CD4-positive, CD25-positive, alpha-beta regulatory T cell (primary cell): ENCODE data around the gene NOS2. TPM values are rescaled to one million over a fixed set of nuclear protein-coding genes. Genes with fewer than 3 reads are reported as not detected.
"Not testable (repeated sequence)": the region's sequence is repeated elsewhere in the genome, so short reads cannot be mapped to it uniquely, and the experiment has no call there.

Experiments
- ATAC-seq, 2 donors: fragments of 150-1000 bp; cut with Tn5 transposase; one replicate each; pipeline ENCODE4 v1.10.0; 2021; ENCODE audit warnings: low read depth in 2 of 2, moderate number of reproducible peaks in 2 of 2, moderate library complexity in 1 of 2
- DNase-seq, 3 donors: peaks; one replicate each; pipeline versions ENCODE4 v3.0.0 to v3.0.0-alpha.2; 2012 to 2022; ENCODE audit warnings: mixed read lengths in 1 of 3
- H3K27ac ChIP-seq: one replicate; pipeline ENCODE4 v1.7.0; 2013; ENCODE audit warnings: mild to moderate bottlenecking, low read length; ENCODE audit not compliant: insufficient read depth, poor library complexity, severe bottlenecking
- H3K27me3 ChIP-seq: one replicate; pipeline ENCODE4 v1.7.0; 2013; ENCODE audit warnings: low read length; ENCODE audit not compliant: control insufficient read depth, insufficient read depth
- H3K36me3 ChIP-seq: one replicate; pipeline ENCODE4 v1.7.0; 2013; ENCODE audit warnings: mild to moderate bottlenecking, low read length, moderate library complexity; ENCODE audit not compliant: control insufficient read depth, insufficient read depth
- H3K4me1 ChIP-seq: 2 replicates; pipeline ENCODE4 v1.7.0; 2013; ENCODE audit warnings: mild to moderate bottlenecking, low read length; ENCODE audit not compliant: insufficient read depth, control insufficient read depth, poor library complexity, severe bottlenecking
- H3K4me3 ChIP-seq: one replicate; pipeline ENCODE4 v1.7.0; 2013; ENCODE audit warnings: low read depth, mild to moderate bottlenecking, low read length, moderate library complexity
- H3K9me3 ChIP-seq, 2 experiments: 1 replicate in 1 of 2; 2 replicates in 1 of 2; pipeline ENCODE4 v1.7.0; 2013; ENCODE audit warnings: low read length in 2 of 2, mild to moderate bottlenecking in 1 of 2, moderate library complexity in 1 of 2; ENCODE audit not compliant: control insufficient read depth in 2 of 2
- H3K27ac Mint-ChIP-seq, 3 donors: one replicate each; pipeline ENCODE4 v1.8.0; 2020 to 2022; ENCODE audit warnings: mild to moderate bottlenecking in 3 of 3, mixed read lengths in 3 of 3, moderate library complexity in 2 of 3
- H3K27me3 Mint-ChIP-seq: one replicate; pipeline ENCODE4 v1.8.0; 2022; ENCODE audit warnings: mild to moderate bottlenecking, mixed read lengths
- H3K36me3 Mint-ChIP-seq: one replicate; pipeline ENCODE4 v1.8.0; 2020; ENCODE audit warnings: mixed read lengths
- H3K4me1 Mint-ChIP-seq, 4 donors: one replicate each; pipeline ENCODE4 v1.8.0; 2020 to 2022; ENCODE audit warnings: mixed read lengths in 4 of 4, mild to moderate bottlenecking in 1 of 4
- H3K4me3 Mint-ChIP-seq, 4 donors: one replicate each; pipeline ENCODE4 v1.8.0; 2020 to 2022; ENCODE audit warnings: mild to moderate bottlenecking in 4 of 4, mixed read lengths in 4 of 4, moderate library complexity in 3 of 4
- H3K9me3 Mint-ChIP-seq, 7 donors: one replicate each; pipeline ENCODE4 v1.8.0; 2020 to 2022; ENCODE audit warnings: mixed read lengths in 7 of 7, mild to moderate bottlenecking in 3 of 7, moderate library complexity in 2 of 7
- polyA plus RNA-seq, 4 donors: library from polyadenylated mRNA; unstranded; fragments of 300-500 nt; fragmentation: Illumina TruSeq; gene quantifications; one replicate each; pipeline ENCODE4 v1.2.3, GENCODE V29; 2021
- total RNA-seq: library from RNA; stranded (reverse); gene quantifications from one replicate; pipeline ENCODE4 v1.2.3, GENCODE V29; 2022

NOS2 gene
- total and polyA plus RNA-seq, 5 donors from 2014 or later = 0.15 TPM; not detected in 4

DNA sequence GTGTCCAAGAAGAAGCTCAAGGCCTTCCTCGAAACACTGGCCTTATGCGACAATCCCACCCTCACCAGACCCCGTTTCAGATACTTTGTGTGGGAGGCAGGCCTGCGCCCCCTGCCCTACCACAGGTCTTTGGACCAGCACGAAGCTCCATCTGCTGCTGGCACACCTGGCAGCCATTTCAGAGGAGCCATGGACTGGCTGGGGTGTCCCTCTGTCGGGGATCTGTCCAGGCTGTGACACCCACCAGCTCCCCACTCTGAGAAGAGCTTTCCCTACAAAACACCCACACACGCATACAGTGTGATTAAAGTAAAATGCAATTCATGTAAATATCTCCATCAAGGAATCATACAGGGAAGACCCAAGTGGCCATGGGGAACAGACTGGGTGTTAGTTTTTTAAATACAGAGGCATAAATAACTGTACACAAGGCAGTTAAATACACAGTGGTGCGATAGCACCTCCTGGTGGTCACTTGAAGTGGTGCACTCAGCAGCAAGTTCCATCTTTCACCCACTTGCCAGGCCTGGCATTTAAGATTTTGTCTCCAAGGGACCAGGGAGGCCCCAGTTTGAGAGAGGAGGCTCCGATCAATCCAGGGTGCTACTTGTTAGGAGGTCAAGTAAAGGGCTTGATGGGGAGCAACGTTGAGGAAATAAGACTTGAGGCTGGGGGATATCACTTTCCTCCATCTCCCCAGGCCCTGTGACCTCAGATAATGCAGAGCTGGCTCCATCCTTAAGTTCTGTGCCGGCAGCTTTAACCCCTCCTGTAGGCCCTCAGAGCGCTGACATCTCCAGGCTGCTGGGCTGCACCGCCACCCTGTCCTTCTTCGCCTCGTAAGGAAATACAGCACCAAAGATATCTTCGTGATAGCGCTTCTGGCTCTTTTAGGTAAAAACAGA lies 43.6 kb downstream of the NOS2 start:
- no peaks in the 10 kb centered on the region for H3K9me3 Mint-ChIP-seq
- no peaks in the 10 kb centered on the region for H3K27me3 ChIP-seq
- H3K4me3 Mint-ChIP-seq = no peak overlapping the region
- DNase-seq (peak; percentile 7 to 63 (median 30)), ATAC-seq (no peak)
- H3K36me3 ChIP-seq = no peaks in the 10 kb centered on the region
- no peak overlapping the region for H3K27ac ChIP-seq
- H3K9me3 ChIP-seq = no peaks in the 10 kb centered on the region
- H3K27ac Mint-ChIP-seq = no peak overlapping the region
- peaks cover 14% of the 10 kb centered on the region for H3K27me3 Mint-ChIP-seq
- no peaks in the 10 kb centered on the region for H3K4me1 Mint-ChIP-seq
- no peaks in the 10 kb centered on the region for H3K36me3 Mint-ChIP-seq
- no peaks in the 10 kb centered on the region for H3K4me1 ChIP-seq
- no peak overlapping the region for H3K4me3 ChIP-seq

DNA sequence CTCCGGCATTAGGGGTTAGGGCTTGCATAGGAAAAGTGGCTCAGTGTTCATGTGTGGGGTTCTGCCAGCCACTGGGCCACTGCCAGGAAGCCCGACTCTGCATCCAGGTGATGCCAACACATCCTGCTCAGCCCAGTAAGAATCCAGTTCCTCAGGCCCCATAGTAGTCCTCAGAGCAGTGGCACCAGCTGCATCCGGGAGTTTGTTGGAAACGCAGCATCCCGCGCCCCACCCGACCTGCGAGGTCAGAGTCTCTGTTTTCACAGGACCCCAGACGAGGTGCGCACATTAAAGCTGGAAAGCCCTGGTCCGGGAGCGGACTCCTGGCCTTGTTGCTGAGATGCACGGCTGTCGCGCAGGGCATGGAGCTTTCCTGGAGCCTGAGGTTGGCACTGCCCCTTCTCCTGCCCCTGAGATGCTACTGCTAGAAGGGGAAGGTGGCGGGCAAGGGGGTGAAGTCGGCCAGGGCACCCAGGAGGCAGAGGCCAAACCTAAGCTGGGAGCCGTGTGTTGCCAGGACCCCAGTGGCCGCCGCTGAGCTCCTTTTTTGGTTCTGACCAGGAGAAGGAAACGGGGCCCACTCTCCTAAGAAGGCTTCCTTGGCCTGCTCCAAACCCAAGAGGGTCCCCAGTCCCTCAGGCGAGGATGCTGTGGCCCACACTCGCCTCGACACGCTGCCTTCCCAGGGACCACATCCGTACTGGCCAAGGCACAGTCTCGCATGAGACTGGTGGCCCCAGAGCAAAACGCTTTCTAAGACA lies 44.4 kb downstream of the NOS2 start:
- H3K27ac ChIP-seq = no peak overlapping the region
- peaks cover 14% of the 10 kb centered on the region for H3K27me3 Mint-ChIP-seq
- H3K9me3 Mint-ChIP-seq = no peaks in the 10 kb centered on the region
- H3K4me3 Mint-ChIP-seq = no peak overlapping the region
- ATAC-seq = no peak
- H3K4me3 ChIP-seq = no peak overlapping the region
- no peaks in the 10 kb centered on the region for H3K27me3 ChIP-seq
- H3K36me3 ChIP-seq = no peaks in the 10 kb centered on the region
- no peaks in the 10 kb centered on the region for H3K9me3 ChIP-seq
- H3K27ac Mint-ChIP-seq = no peak overlapping the region
- no peaks in the 10 kb centered on the region for H3K4me1 Mint-ChIP-seq
- no peak for DNase-seq
- H3K36me3 Mint-ChIP-seq = no peaks in the 10 kb centered on the region
- H3K4me1 ChIP-seq = no peaks in the 10 kb centered on the region

DNA sequence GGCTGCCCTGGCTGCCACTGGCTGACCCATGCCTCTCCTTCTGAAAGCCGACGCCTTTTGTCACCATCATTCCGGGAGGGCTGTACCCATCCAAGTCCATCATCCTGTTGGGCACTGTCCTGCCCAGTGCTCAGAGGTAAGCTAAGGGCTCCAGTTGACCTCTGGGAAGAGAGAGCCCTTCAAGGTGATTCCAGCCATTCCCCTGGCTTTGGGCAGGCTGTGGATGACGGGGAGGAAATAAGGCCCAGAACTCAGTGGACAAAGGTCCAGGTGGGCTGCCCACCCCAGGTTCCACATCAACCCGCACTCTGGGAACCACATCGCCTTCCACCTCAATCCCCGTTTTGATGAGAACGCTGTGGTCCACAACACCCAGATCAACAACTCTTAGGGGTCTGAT lies 45.8 kb downstream of the NOS2 start:
- no peaks in the 10 kb centered on the region for H3K4me1 Mint-ChIP-seq

DNA sequence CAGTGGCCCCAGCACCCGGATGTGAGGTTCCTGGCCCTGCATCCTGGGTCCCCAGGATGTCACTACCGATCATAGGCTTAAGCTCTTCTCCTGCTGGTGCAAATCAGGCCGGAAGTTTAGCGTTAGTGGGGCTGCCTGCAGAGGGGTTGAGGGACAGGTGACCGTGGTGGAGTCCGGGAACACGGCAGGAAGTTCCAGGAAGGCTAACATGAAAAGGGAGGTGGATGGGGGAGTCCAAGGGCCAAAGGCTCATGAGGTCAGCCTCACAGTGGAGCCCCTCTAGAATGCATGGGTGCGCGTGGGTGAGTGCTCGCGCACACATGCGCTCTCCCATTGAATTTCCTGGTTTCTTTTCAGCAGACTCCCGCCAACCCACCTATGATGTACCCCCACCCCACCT lies 46.6 kb downstream of the NOS2 start:
- not testable (repeated sequence) for H3K9me3 ChIP-seq, H3K4me3 Mint-ChIP-seq, H3K4me1 Mint-ChIP-seq, H3K4me3 ChIP-seq, H3K4me1 ChIP-seq, DNase-seq, H3K27me3 ChIP-seq, H3K27ac ChIP-seq, H3K9me3 Mint-ChIP-seq, H3K36me3 ChIP-seq, H3K36me3 Mint-ChIP-seq, H3K27ac Mint-ChIP-seq, H3K27me3 Mint-ChIP-seq, ATAC-seq

More for the DNA sequence above, 45.8 kb downstream of the NOS2 start:
- no peaks in the 10 kb centered on the region for H3K9me3 Mint-ChIP-seq
- H3K36me3 Mint-ChIP-seq = no peaks in the 10 kb centered on the region
- H3K4me3 ChIP-seq = no peak overlapping the region
- no peaks in the 10 kb centered on the region for H3K4me1 ChIP-seq
- no peak overlapping the region for H3K27ac Mint-ChIP-seq
- DNase-seq (no peak), ATAC-seq (no peak)
- no peaks in the 10 kb centered on the region for H3K36me3 ChIP-seq
- H3K9me3 ChIP-seq = no peaks in the 10 kb centered on the region
- H3K4me3 Mint-ChIP-seq = no peak overlapping the region
- H3K27me3 Mint-ChIP-seq = peaks cover 8% of the 10 kb centered on the region
- H3K27ac ChIP-seq = no peak overlapping the region
- H3K27me3 ChIP-seq = no peaks in the 10 kb centered on the region

DNA sequence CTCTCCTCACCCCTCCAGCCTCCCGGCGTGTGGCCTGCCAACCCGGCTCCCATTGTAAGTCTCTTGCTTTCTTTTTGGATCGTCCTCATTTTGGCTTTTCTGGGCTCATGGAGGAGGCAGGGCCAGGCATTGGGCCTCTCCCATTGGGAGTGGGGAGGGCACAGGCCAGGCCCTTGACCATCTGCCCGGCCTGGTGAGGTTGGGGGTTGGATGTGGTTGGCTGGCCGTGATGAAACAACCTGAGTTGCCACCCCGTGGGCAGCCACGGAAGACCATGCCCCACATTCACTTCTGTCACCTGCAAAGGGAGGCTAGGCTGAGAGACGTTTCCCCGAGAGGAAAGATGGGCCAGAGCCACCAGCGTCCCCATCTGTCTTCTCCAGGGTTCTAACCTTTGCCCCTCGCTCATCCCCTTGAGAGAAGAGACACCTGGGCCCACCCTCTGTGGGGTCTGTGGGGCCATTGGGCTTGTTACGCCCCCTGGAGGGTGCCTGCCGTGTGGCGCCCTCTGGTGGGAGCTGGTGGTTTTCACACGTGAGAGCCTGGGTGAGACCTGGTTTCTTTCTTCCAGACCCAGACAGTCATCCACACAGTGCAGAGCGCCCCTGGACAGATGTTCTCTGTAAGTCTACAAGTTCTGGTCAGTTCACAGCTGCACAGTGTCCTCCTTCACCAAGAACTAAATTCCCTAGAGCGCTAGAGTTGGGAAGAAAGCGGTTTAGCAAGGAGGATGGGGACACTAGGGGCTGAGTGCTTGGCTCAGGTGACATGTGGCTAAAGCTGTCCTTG lies 47.3 kb downstream of the NOS2 start:
- H3K4me3 ChIP-seq, H3K4me1 ChIP-seq, H3K36me3 ChIP-seq, H3K4me1 Mint-ChIP-seq, H3K36me3 Mint-ChIP-seq, H3K27me3 ChIP-seq, H3K27me3 Mint-ChIP-seq, H3K27ac ChIP-seq, H3K9me3 ChIP-seq, H3K4me3 Mint-ChIP-seq, H3K9me3 Mint-ChIP-seq, DNase-seq, H3K27ac Mint-ChIP-seq: not testable (repeated sequence)
- peak in 1 of 2 donors; percentile 40 for ATAC-seq

DNA sequence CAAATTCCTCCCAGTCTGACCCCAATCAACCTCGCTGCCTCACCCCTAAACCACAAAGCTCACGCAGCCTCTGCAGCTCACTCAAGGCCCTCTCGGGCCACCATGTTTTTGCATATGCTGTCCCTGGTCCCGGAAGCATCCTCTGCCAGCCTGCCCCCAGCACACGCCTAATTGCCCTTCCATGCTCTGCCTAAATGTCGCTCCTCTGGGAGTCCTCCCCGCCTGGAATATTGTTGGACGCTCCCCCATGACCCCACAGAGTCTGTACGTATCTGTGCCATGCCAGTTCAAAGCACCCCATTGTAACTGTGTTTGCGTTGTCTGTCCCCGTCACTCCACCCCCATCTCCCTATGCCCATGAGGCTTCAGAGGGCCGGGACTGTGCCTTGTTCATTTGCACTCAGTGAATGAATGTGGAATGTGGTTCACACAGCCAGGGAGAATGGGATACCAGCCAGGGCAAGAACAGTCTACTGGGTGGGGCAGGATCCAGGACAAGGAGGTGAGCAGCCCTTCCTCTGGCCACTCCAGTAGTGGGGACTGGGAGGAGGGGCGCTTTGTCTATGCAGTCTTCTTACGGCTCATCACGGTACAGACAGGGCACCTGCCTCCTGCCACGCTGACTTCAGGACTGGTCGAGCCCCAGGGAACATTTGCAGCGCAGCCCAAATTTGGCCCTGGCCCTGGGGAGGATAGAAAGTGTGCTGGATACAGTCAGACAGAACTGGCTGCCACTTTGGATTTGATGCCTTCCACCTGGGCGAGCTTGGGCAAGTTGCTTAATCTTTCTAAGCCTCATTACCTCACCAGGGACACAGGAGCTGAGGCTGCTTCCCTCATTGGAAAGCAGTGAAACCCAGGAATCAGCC lies 48.5 kb downstream of the NOS2 start:
- H3K27ac Mint-ChIP-seq = no peak overlapping the region
- Histone ChIP-seq H3K36me3 (no peaks in the 10 kb centered on the region), H3K4me1 (no peaks in the 10 kb centered on the region), H3K27me3 (no peaks in the 10 kb centered on the region), H3K27ac (no peak overlapping the region), H3K4me3 (no peak overlapping the region), H3K9me3 (no peaks in the 10 kb centered on the region)
- DNase-seq = no peak
- no peak overlapping the region for H3K4me3 Mint-ChIP-seq
- H3K9me3 Mint-ChIP-seq = no peaks in the 10 kb centered on the region
- H3K27me3 Mint-ChIP-seq = peaks cover 1% of the 10 kb centered on the region
- no peaks in the 10 kb centered on the region for H3K4me1 Mint-ChIP-seq
- no peaks in the 10 kb centered on the region for H3K36me3 Mint-ChIP-seq
- no peak for ATAC-seq

DNA sequence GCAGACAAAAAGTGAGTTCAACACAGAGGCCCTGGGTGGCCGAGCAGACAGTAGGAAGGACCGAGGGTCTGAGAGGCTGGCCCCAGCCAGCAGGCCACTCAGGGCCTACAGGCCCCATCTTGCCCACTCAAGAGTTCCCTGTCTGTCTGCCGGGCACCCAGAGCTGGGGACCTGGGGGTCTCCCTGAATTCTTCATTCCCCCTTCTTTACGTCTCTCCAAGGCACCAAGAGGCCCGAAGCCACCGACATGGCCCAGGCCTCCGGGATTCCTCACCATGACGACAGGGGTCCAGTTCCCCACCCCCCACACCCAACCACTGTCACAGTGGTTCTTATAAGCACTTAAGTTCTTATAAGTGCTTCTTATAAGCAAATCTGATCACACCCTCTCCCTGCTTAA lies 49.2 kb downstream of the NOS2 start:
- no peak overlapping the region for H3K4me3 ChIP-seq
- H3K9me3 ChIP-seq = no peaks in the 10 kb centered on the region
- DNase-seq = no peak
- no peaks in the 10 kb centered on the region for H3K27me3 Mint-ChIP-seq
- H3K4me3 Mint-ChIP-seq = no peak overlapping the region
- no peaks in the 10 kb centered on the region for H3K4me1 Mint-ChIP-seq
- no peaks in the 10 kb centered on the region for H3K36me3 Mint-ChIP-seq
- H3K9me3 Mint-ChIP-seq = no peaks in the 10 kb centered on the region
- H3K36me3 ChIP-seq = no peaks in the 10 kb centered on the region
- H3K4me1 ChIP-seq = no peaks in the 10 kb centered on the region
- no peak for ATAC-seq
- H3K27ac ChIP-seq = no peak overlapping the region
- H3K27me3 ChIP-seq = no peaks in the 10 kb centered on the region
- H3K27ac Mint-ChIP-seq = no peak overlapping the region
